ENCODE results near the gene PPM1L.
"Not testable (repeated sequence)": the region's sequence is repeated elsewhere in the genome, so short reads cannot be mapped to it uniquely, and the experiment has no call there.

PPM1L gene

DNA sequence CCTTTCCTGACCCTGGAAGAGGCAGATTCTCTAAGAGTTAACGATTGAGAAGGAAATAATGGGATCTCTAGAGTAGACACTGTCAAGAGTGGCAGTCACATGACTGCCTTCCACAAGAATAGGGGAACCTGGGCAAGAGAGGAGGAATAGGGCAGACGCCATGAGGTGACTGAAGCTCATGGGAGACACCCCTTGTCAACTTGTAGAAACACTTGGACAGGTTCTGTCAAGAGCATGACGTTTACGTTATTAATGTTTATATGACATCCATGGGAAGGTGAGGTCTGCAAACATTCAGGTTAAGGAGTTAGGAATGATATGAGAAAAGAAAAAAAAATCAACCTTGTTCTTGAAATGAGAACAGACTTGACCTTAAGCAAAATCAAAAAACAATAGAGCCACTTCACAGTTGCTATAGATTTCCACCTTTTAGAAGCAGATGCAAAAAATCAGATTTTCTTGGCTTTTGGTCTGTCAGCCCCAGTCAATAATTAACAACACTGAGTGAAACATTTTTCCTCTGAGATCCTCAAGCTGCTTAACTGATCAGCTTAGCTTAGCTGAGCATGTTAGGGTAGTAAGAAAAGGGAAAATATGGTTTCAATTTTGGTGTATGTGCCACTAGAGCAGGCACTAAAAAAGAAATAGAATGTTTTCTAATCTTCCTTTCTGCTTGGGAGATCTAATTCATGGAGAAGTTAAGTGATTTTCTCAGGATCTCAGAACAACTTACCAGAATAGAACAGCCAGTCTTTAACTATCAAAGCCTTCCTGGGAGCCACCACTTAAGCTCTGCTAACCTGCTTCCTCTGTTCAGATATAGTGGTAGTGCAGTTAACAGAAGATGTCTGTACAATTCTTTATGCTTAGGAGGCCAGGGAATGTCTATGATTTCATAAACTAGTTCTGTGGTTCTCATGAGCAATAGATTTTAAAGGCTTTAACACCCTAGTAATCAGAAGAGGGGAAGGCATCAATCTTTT lies 232.2 kb downstream of the PPM1L start:
- DNase-seq (ENCODE audit: low spot score): no peak

DNA sequence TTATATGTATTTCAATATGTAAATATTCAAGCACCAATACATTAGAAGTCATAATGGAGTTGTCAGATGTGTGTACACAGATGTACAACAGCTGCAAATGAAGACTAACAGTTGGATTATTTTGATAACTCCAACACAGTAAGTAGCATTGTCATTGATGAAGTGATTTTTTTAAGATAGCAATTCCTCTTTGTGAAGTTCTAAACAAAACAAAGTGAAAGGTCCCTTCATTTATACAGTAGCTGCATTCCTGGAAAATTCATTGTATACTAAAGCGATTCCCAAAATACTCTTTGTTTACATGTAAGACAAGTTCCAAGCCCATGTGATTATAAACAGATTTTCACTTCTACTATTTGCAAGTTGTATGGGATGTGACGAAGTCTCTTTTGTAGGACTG lies 234.4 kb downstream of the PPM1L start:
- DNase-seq (ENCODE audit: low spot score): no peak

DNA sequence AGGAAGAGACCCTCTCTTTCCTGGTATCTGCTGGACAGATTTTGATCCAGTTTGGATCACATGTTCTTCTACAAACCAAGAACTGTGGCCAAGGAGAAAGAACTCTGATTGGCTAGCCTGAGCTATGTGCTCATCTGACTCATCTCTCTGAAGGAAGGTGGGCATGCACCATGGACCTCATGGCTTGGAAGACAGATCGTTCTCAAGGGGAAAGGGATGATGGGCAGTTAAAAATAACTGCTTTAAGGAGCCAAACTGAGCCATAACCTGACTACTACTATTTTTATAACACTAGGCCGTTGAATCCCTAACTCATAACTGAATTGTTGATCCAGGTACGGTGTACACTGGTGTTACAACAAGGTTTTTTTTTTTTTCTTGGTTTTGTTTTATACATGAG lies 236.7 kb downstream of the PPM1L start:
- no peak for DNase-seq (ENCODE audit: low spot score)

DNA sequence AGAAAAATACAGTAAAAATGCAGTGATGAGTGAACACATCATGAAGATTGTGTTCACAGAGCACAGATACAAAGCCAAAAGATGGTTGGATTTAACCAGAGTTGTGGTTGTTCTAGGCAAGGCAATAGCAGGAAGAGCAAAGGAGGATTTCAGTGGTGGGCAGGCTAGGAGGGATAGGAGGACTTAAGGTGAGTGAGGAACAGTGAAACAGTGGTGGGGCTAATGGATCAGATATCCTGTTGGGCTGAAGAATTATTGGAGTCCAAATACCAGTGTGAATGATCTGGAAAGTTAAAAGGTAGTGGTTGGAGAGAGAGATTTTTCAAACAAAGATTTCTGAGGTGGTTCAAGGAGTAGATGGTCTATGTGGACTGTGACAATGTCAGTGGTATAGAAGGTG lies 240.8 kb downstream of the PPM1L start:
- no peak for DNase-seq (ENCODE audit: low spot score)

DNA sequence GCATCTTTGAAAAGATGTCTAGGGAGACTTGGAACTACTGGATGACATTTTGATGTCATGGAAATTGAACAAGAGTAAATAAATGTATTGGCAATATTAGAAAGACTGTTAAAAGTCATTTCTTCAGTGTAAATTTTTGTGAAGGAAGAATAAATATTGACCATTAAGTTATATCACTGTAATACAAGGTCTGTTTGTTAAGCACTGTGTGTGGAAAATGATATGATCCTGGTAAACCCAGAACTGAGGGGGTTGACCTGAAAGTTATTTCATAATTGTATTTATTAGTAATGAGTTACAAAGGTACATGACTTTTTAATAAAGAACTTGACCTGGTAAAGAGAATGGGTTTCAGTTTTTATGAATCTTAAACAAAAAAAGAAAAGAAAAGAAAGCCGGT lies 242.6 kb downstream of the PPM1L start:
- no peak for DNase-seq (ENCODE audit: low spot score)

DNA sequence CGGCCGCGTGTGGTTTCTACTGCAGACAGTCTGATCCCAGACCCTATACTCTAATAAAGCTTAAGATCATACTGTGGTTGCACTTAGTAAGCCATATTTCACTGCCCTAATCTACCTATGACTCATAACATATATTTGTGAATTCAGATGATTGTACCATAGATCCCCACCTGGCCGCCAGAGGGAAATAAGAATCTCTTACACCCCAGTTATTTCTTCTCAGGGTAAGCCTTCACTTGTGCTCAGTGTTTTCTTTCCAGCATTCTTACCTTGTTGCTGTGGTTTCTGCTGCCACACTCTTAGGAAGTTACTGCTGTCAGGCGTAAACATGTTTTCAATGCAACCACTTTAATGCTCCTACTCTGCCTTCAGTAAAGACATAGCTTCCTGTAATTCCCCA lies 243.2 kb downstream of the PPM1L start:
- DNase-seq (ENCODE audit: low spot score): no peak

DNA sequence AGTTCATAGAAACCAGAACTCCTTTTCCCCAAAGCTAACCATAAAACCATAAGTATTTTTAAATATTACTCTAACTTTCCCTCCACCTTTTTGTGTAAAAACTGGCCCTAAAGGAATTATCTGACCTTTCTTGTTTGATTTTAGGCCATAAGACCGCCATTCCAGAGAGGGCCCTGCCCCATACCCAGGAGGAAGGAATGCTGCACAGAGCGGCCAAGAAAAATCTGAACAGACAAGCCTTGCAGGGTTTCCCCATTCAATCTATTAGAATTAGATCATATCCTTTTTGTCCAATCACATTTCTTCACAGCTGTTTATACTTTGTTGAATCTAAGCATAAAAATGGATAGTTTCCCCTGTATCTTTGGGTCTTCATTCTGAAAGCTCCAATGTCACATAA lies 252.1 kb downstream of the PPM1L start:
- DNase-seq (ENCODE audit: low spot score): no peak

DNA sequence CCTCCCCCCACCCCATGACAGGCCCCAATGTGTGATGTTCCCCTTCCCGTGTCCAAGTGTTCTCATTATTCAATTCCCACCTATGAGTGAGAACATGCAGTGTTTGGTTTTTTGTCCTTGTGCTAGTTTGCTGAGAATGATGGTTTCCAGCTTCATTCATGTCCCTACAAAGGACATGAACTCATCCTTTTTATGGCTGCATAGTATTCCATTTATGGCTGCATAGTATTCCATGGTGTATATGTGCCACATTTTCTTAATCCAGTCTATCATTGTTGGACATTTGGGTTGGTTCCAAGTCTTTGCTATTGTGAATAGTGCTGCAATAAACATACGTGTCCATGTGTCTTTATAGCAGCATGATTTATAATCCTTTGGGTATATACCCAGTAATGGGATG lies 254.1 kb downstream of the PPM1L start:
- not testable (repeated sequence) for DNase-seq (ENCODE audit: low spot score)

DNA sequence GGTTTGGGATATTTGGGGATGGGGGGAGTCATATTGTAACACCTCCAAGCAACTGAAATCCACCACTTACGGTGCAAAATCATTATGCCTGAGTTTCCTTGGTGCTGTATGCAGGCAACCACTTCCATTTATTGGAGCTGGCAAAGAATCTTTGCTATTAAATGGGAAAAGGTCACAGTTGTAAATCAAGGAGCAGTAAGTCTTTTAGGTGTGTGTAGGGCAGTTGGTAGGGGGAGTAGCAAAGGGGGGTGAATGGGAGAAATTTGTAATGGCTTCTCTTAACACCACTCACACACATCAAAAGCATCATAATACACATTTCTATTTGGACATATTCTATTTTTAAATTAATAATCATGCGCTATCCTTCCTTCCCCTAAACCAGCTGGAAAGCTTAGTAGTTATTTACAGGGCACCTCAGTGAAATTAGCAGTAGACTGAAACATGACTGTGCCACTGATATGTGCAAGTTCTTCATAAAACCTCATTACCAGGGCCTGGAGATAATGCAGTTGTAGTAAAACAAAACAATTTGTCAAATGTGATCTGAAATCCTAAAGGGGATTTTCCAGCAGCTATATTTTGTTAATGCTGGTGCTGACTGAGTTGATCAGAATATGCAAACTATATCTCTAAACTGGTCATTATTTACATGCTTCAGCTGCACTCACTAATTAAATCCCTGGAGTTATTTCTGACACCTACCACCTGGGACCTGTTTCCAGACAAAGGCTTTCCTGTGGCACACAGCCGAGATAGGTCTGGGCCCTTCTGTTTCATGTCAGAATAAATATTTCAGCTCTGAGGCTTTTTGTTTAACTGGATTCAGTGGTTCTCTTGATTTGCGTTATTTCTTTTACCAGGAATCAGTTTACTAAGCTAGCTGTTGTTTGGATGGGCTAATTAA lies 259.1 kb downstream of the PPM1L start:
- no peak for DNase-seq (ENCODE audit: low spot score)

DNA sequence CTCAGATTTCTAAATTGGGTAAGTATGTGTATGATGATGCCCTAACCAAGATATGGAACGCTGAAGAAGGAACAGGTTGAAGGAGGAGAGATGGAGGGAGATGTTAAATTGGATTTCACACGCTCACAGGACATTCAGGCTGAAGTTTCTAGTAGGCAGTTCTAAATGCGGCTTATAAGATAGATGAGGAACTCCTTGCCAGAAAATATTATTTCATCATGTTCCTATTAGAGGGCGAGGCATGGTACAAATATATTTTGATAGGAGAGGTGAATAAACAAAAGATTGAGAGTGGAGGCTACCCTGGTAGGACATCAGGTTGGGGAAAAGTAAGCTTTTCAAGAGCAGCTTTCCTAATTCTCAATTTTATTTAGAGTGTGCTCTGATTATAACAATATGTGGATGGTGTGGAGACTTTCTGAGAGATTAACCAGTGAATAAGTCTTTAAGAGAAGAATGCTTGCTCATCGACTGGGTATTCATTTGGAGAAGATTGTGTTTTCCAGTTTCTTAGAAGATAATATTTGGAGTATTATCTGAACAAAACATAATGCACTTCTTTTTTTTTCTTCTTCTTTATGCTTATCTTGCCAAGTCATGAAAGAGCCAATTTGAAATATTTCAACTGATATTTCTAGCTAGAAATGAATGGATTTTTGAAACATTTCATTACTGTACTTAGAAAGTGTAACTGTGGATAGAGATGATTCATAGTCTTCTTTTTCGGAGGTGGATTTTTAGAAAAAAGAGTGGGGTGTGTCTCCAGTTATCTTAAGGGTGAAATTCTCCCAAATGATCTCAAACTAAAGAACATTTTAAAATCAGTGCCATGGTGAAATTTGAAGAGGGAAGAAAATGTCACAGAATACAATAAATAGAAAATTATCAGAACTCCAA lies 260.6 kb downstream of the PPM1L start:
- DNase-seq (ENCODE audit: low spot score): no peak

DNA sequence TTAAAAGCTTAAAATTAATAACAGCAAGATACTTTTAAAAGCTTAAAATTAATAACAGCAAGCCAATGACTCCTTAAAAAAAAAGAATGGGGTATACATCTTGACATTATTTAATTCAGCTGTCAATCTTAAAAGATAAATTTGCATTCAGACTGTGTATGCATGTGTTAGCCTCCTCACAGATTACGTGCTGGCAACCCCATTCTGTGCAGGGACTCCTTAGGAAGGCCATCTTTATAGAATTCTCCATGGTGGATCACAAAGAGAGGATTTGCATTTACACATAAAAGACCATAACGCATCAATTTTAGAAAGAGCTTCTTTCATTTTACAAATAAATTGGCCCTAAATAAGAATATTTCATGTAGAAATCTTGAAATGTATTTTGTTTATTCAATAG lies 261.9 kb downstream of the PPM1L start:
- no peak for DNase-seq (ENCODE audit: low spot score)

DNA sequence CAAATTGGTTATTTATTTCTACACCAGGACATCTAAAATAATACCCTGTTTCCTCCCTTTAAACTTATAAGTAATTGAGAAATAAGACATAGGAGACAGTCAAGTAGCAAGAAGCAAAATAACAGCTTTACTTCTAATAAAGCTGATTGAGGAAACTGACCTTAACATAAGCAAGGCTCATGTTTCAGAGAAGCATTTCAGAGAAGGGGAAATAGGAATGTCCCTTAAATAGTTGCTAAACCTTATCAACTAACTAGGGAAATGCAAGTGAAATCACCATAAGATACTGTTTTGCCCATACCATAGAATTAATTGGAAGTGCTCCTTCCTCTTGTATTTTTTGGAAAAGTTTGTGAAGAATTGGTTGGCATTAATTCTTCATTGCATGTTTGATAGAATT lies 264.2 kb downstream of the PPM1L start:
- DNase-seq (ENCODE audit: low spot score): no peak

DNA sequence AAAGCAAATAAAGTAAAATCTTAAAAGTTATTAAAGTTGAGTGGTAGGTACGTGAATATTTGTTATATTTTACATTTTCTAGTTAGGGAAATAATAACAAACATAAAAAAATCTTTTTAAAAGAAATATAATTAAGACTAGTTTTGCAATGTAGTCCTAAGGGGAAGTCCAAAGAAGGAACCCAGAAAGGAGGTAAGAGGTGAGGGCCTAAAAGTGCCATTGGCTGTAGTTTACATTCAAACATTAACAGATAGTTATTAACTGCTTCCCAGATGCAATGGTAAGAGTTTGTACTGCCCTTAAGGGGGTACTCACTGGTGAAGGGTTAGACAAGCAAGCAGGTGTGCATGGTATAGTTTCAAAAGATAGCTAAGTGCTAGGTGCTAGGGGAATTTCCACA lies 269.9 kb downstream of the PPM1L start:
- no peak for DNase-seq (ENCODE audit: low spot score)

DNA sequence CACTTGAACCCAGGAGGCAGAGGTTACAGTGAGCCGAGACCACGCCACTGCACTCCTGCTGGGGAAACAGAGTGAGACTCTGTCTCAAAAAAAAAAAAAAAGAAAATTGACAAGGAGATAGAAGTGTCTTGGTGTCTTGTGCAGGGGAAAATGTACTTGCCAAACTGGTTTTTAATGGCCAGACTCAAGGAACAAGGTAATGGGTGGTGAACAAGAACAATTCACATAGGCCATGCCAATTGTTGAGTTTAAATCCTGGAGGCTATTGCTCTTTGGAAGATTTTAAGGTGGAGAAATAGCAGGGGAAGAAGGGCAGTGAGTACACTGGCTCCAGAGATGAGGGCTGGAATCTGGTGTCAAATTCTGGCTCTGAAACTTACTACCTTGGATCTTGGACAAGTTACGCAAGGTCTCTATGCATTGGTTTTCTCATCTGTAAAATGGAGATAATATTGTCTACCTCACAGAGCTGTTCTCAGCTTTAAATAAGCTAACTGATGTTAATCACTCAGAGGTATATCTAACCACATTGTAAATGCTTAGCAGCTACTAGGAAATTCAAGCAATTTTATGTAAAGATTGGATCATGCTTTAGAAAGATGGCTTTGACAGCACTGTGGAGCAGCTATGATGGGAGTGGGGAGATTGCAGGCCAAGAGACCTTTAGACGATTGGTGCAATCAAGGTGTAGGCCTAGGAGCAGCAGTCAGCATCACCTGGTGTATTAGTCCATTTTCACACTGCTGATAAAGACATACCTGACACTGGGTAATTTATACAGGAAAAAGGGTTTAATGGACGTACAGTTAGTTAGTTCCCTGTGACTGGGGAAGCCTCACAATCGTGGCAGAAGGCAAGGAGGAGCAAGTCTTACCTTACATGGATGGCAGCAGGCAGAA lies 270.8 kb downstream of the PPM1L start:
- DNase-seq (ENCODE audit: low spot score): no peak

DNA sequence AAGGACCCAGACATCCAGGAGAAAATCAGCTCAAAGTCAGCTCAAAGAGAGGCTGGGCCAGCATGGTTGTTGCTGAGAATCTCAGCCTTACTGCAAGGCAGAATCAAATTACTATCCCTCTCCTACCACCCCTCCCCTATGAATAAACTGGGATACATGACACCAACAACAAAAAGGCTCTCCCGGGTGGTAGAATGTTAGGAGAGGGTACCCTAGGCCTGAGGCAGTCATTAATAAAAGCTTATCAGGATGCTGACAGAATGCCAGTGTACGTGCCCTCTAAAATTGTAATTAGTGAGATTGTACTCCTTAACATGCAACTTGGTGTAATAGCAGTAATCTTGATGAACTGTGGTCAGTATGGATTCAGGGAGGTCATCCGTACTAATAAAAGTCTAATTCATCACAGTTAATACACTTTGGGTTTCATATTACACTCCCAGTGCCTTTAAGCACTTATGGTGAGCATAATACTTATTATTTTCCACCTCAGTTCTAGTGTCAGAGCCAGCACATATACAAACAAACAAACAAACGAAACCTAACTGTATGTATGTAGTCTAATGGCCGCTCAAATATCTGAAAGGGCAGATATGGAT lies 272.6 kb downstream of the PPM1L start:
- no peak for DNase-seq (ENCODE audit: low spot score)

DNA sequence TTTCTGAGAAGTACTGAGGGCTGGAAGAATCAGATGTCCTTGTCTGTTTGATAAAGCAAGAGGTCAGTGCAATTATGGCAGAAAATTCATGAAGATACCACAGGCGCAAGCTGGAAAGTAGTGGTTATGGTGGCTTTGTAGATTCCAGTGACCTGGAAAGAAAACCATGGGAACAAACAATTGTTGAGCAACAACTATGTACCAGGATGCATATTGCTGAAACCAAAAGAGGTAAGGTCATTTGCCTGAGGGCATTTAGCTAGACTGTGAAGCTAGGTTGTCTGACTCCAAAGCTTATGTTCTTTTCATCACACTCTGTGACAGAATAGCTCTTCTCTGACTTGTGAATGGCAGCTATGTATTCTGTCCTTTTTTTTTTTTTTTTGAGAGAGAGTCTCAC lies 275.1 kb downstream of the PPM1L start:
- DNase-seq (ENCODE audit: low spot score): no peak

DNA sequence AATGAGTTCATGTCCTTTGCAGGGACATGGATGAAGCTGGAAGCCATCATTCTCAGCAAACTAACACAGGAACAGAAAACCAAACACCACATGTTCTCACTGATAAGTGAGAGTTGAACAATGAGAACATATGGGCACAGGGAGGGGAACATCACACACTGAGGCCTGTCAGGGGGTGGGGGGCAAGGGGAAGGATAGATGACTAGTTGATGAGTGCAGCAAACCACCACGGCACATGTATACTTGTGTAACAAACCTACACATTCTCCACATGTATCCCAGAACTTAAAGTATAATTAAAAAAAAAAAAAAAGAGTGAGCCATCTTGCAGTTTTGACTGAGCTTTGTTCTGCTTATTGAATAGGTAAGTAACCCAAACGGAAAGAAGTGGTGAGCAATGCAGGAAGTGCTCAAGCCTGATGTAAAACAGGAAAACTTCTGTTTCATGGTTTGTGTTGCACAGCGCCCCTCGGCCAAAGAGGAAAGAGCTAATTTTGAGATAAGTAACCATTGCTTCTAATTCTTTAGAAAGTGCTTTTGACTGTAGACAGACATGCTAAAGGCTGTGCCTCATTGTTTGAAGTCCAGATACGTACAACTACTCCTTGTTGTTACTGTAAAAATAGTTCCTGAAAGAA lies 279.0 kb downstream of the PPM1L start:
- DNase-seq (ENCODE audit: low spot score): peak; percentile 57

DNA sequence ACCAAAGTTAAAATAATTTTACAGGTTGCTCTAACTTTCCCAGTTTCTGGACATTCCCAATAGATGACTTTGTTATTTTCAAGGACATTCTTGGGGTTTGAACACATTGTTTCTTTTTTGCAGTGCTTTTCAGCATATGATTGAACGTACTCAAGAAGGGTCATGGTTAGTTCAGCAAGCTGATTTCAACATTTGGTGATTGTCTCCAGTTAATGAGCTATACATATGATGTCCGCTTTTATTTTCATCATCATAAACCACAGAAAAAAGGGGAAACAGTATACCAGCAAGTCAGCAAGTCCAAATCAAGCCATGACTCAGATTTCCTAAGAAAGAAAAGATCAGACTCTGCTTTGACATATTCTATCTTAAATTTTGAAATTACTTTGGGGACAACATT lies 279.7 kb downstream of the PPM1L start:
- DNase-seq (ENCODE audit: low spot score): no peak

DNA sequence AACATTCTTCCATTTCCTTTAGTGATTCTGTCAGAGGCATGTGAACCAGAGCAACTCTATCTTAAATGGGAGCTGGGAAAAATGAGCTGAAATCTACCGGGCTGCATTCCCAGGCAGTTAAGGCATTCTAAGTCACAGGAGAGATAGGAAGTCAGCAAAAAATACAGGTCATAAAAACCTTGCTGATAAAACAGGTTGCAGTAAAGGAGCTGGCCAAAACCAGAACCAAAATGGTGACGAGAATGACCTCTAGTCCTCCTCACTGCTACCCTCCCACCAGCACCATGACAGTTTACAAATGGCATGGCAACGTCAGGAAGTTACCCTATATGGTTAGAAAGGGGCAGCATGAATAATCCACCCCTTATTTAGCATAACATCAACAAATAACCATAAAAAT lies 282.7 kb downstream of the PPM1L start:
- DNase-seq (ENCODE audit: low spot score): no peak

DNA sequence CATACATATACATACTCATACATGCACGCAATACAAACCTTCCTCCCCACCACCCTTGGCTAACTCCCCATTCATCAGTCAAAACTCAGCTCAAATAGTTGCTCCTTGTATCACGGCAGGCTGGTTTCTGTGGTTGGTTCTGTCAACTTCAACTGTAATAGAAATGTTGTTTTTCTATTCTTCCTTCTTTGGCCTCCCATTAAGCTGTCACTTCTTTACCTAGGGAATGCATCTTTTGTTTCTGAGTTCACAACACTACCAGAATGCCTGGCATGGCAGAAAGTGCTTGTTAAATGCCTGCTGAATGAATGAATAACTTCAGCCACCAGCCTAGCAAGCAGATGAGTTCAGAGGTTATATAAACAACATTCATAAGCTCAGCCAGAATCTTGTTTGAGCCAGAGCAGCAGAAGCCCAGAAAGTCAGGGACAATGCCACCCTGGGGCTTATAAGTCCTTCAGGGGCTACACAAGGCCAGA lies 286.0 kb downstream of the PPM1L start:
- no peak for DNase-seq (ENCODE audit: low spot score)

All from activated CD4-positive, alpha-beta T cell treated with anti-CD3 and anti-CD28 coated beads, Interleukin-2, Interleukin-4, amounts not matched to agents 100 ng/mL and 50 ng/mL, durations not matched to agents 16 hours and 8 hours (primary cell).